GM19452 (cell line): Measurements from ENCODE around the gene MMP10.

Source experiments
- ATAC-seq: cut with Tn5 transposase; IDR thresholded peaks from one replicate; pipeline ENCODE4 v1.9.1; 2021; ENCODE audit not compliant: unreplicated experiment

Gene MMP10

DNA sequence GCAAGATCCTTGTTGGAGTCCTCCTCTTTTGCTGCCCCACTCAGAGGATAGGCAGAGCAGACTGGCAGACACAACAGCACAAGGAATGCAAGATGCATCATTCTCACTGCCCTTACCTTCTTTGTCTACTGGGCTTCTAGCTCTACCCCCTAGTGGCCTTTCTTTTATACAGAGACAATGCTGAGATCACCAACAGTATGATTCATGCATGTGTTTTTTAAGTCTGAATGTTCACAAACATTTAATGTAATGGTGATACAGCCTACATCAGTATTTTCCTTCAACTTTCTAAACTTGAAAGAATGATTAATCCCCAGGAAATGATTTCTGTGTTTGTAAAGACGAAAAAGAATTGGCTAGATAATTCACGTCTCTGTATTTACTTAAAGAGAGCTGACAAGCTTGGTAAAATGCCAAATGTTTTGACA, at the start of gene MMP10:
TSS of gene MMP10 (minus strand) at position 138 of the 428 bp plus-strand sequence. CDS start at position 101, 37 bp downstream.
- ATAC-seq, result no peak

- ATAC-seq, result no peak
These were observed 49.0 kb upstream of the MMP10 start for GRCh38 chr11:102829316-102830000.

GRCh38 chr11:102824556-102824955, 44.1 kb upstream of the MMP10 start:
- ATAC-seq, result no peak

GRCh38 chr11:102819491-102819890, 39.1 kb upstream of the MMP10 start:
- ATAC-seq, result no peak

GRCh38 chr11:102813484-102813883, 33.1 kb upstream of the MMP10 start:
- ATAC-seq, result no peak

GRCh38 chr11:102812188-102812587, 31.8 kb upstream of the MMP10 start:
- ATAC-seq, result no peak

DNA sequence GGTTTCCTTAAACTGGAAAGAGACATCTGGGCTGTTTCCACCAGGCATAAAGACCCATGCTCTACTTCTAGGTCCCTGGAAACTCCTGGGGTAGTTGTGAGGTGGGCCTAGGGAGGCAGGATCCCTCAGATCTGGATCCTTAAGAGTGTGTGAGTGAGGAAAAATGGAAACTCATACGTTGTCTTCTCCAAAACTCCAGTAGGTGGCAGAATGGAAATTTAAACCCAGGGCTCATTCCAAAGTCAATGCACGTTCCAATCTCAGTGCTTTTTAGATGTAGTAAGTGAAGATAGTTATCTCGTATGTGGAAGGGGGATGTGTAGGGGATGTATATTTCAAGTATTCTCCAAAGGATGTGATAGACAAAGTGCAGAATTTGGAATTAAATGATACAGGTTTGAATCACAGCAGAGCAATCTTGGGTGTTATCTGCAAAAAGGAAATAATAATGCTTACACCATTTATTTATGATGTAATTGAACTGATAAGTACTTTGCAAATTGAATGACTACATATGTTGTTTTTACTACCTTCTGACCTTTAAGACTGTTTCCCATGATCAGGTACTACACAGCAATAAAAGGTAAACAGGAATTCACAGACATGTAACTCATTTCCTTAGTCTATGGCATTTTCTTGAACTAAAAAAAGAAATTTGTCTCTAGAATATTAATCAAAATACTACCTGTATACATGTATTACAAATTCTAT, 30.7 kb upstream of the MMP10 start:
- ATAC-seq, result no peak

- ATAC-seq, result no peak
These were observed 29.5 kb upstream of the MMP10 start for GRCh38 chr11:102809971-102810370.

- ATAC-seq, result no peak
These were observed 27.5 kb upstream of the MMP10 start for GRCh38 chr11:102807921-102808320.

DNA sequence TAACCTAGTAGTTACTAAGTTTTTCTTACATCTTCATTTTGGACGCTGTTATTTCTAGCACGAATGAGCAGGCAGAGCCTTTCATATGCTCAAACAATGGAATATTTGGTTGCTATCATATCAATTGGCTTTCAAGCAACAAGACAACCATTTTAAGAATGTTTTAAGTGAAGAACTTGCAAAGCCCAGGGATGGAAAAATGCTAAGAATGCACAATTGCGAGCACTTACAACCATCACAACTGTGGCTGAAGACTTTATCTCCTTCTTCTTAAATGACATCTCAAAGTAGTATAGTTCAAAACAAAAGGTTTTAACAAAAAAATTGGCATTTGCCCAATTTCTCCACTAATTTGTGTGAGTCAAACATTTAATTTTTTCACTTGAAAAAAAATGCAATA, 25.9 kb upstream of the MMP10 start:
- ATAC-seq, result no peak

- no peak for ATAC-seq
These were observed 21.9 kb upstream of the MMP10 start for GRCh38 chr11:102802341-102802740.

- no peak for ATAC-seq
These were observed 20.3 kb upstream of the MMP10 start for GRCh38 chr11:102800767-102801166.

- no peak for ATAC-seq
These were observed 19.4 kb upstream of the MMP10 start for GRCh38 chr11:102799681-102800340.

DNA sequence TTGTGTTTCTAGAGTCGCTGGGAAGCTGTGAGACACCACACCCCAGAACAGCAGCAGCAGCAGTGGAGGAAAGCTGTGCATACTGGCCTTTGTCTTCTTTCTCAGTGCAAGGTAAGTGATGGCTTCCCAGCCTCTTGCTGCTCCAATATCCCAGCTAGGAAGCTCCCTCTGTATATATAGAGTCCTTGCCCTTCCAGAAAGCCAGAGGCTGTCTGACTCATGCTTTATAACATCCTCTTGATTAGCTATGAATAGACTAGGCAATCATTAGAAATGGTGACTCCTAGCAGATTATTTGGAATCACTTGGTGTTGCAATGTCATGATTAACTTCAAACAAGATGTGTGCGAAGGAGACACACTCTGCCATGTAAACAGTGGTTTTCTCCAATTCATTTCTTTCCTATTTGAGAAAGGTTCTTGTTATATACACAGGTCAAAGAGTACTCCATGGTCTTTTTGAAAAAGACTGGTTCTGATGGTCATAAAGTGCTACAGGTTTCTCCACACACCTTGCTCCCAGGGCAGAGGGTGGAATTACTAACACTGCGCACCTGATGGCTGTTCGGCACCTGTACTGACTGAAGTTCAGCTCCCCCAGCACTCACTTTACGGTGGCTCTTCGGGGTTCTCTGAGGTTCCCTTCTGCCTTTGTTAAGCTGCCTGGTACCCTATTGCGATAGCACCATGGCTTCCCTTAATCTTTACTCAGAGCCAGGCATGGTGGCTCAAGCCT, 17.8 kb upstream of the MMP10 start, which contains the start of gene MMP1:
TSS of gene MMP1 (minus strand) at position 149 of the 735 bp plus-strand sequence. CDS start at position 81, 68 bp downstream.
- ATAC-seq, result no peak

- peak; percentile 90 for ATAC-seq
These were observed 14.0 kb upstream of the MMP10 start for GRCh38 chr11:102794382-102794781.

- no peak for ATAC-seq
These were observed 13.4 kb upstream of the MMP10 start for GRCh38 chr11:102793677-102794290.

GRCh38 chr11:102792604-102793003, 12.2 kb upstream of the MMP10 start:
- ATAC-seq, result no peak

GRCh38 chr11:102791271-102792036, 11.0 kb upstream of the MMP10 start:
- no peak for ATAC-seq

- no peak for ATAC-seq
These were observed 8.0 kb upstream of the MMP10 start for GRCh38 chr11:102788334-102788995.
